Epithelial cell of esophagus (primary cell): ENCODE measurements around the gene ZNF14.

Source experiments
- DNase-seq: peaks from one replicate; pipeline ENCODE4 v3.0.0; 2010; ENCODE audit warnings: low read depth
- H3K4me3 ChIP-seq: 2 replicates; pipeline ENCODE4 v1.5.1; 2011; ENCODE audit warnings: mild to moderate bottlenecking, low read length, control low read depth
- TF ChIP-seq, protein P1 (sequence below): IDR thresholded peaks from 2 replicates; pipeline ENCODE4 v1.5.1; 2011; ENCODE audit warnings: low read depth, mild to moderate bottlenecking, low read length, control low read depth, inconsistent platforms; ENCODE audit not compliant: insufficient read depth; ENCODE audit errors: missing control alignments

ZNF14 gene

DNA sequence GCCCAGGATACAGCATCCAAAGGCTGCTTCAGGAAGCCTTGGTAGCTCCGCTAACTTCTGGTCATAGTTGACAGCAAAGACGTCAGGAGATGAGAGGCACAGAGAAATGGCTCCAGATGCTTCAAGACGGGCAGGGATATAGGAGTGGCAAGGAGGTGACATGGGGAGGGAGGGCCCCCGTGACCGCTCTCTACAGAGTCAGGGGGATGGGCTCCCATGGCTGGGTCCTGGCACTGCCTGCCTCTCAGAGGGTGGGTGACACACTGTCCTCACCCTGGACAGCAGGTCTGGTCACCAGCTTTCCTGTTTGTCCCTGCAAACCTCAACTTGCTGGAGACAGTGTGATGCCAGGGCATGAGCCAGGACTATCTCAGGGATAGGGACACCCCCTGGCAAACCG lies 10.3 kb upstream of the ZNF14 start:
- no peak overlapping the region for H3K4me3 ChIP-seq
- TF ChIP-seq, protein P1, sequence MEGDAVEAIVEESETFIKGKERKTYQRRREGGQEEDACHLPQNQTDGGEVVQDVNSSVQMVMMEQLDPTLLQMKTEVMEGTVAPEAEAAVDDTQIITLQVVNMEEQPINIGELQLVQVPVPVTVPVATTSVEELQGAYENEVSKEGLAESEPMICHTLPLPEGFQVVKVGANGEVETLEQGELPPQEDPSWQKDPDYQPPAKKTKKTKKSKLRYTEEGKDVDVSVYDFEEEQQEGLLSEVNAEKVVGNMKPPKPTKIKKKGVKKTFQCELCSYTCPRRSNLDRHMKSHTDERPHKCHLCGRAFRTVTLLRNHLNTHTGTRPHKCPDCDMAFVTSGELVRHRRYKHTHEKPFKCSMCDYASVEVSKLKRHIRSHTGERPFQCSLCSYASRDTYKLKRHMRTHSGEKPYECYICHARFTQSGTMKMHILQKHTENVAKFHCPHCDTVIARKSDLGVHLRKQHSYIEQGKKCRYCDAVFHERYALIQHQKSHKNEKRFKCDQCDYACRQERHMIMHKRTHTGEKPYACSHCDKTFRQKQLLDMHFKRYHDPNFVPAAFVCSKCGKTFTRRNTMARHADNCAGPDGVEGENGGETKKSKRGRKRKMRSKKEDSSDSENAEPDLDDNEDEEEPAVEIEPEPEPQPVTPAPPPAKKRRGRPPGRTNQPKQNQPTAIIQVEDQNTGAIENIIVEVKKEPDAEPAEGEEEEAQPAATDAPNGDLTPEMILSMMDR = no peak
- no peak for DNase-seq

DNA sequence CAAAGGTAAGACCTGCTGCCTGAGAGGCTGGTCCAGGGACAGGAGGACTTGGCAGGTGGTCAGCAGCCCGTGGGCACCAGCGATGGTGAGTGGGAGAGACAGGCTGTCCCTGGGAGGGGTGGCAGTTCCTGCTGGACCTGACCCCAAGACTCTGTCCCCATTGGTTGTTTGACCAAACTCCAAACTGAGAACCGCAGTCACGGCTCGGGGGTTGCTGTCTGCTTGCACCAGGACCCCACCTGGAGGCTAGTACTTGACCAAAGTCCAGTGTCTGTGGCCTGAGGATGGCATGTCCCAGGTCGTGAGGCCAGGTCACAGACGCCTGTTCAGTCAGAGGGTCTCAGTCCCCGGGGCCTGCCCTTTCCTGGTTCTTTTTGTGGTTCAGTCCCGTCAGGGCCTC lies 9.9 kb upstream of the ZNF14 start:
- TF ChIP-seq, protein P1 = no peak
- no peak for DNase-seq
- H3K4me3 ChIP-seq = no peak overlapping the region

DNA sequence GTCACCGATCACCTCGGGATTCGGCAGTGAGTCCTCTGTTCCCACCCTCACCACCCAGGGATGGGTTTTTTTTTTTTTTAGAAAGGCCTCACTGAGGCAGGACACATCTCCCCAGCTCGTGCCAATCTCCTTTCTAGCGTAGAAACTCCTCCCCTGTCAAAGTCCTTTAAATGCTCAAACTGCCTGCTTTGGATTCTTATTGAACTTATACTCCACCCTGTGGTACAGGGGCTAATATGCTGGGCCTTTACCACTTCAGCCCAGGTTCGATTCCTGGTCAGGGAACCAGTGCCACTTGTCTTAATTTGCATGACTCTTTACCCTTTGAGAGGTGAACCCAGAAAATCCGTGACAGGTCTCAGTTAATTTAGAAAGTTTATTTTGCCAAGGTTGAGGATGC lies 8.3 kb upstream of the ZNF14 start:
- H3K4me3 ChIP-seq = no peak overlapping the region
- no peak for DNase-seq
- TF ChIP-seq, protein P1 = no peak

DNA sequence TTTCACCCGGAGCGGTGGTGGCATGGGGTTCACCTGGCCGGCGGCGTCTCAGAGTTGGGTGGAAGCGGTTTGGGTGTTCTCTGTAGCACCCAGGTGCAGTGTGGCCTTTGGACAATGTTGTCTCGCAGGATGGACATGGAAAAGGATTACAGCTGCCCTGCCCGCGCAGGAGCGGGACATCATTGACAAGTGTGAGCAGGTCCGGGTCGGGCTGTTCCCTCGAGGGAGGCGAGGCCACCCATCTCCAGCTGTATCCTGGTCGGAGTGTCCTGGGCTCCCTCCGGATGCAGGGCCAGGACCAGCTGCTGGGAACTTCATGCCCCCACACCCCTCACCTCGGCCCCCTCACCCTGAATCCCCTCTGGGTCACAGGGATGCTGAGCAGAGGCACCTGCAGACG lies 7.8 kb upstream of the ZNF14 start:
- DNase-seq = no peak
- TF ChIP-seq, protein P1 = no peak
- H3K4me3 ChIP-seq = no peak overlapping the region

DNA sequence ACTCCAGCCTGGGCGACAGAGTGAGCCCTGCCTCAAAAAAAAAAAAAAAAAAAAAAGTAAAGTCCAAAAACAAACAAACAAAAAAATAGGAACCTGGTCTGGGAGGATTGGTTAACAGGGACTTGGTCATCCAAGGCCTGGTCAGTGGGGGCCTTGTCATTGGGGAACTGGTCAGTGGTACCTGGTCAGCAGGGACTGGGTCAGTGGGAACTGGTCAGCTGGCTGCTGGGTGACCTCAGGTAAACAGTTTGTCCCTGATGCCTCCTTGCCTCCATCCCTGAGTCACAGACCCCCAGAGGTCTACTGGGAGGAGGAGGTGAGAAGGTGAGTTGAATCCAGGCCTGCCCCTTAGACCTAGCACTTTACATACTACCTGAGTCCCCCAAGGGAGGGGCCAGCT lies 5.7 kb upstream of the ZNF14 start:
- no peak for DNase-seq
- TF ChIP-seq, protein P1 = no peak

DNA sequence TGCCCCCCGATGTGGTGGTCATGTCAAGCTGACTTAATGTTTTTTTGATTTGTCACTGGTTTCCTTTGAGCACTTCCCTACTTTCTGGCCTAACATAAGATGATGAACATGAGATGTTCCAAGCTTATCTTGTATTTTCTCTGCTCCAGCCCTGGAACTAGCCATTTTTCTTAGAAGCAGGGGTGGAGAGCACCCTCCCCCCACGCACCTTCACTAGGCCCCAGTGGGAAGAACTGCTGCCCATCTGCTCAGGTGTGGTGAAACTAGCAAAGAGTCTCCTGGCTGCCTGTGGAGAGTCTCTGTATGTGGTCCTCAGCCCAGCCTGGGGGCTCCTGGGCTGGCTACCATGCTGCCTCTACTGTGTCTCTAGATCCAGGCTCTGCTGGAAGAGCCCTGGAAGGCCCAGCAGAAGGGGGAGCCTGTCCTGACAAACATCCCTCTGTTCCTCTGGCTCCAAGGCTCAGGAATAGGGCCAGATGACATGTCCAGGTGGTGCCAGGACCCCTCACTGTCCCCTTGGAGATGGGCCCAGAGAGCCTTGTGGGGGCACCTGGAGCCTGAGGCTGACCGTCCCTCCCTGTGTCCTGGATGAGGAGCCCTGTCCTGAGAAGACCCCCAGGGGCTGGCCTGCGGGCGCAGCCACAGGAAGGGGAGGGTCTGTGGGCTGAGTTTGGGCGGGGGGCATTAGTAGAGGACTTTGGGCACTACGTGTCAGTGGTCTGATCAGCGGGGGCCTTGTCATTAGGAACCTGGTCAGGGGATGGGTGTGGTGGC lies 4.8 kb upstream of the ZNF14 start:
- H3K4me3 ChIP-seq = no peak overlapping the region
- DNase-seq = no peak
- TF ChIP-seq, protein P1 = no peak

More for the DNA sequence above, 5.7 kb upstream of the ZNF14 start:
- no peak overlapping the region for H3K4me3 ChIP-seq

DNA sequence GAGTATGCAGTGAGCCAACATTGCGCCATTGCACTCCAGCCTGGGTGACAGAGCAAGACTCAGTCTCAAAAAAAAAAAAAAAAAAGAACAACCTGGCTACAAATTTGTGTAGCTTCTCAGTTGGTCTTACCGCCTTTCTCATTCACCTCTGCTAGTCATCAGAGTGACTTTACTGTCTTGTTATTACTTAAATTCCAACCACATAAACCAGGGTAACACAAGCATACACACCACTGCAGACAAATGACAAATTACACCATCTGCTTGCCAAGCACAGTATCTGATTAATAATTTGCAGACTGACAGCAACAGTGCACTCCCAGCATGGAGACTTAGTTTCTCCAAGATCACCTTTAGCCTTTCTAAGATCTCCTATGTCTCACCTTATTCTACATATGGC lies 11.0 kb downstream of the ZNF14 start:
- no peak overlapping the region for H3K4me3 ChIP-seq
- no peak for DNase-seq
- TF ChIP-seq, protein P1 = no peak
